HEK293 (cell line): Measurements from ENCODE around the gene AKT1.

Source experiments
- CTCF ChIA-PET: fragments of 350-600 bp; formaldehyde crosslinking; extraction: SDS; loops from one replicate; lab custom pipeline; 2021; ENCODE audit warnings: antibody characterized with exemption; lab: Yijun Ruan, JAX
- POLR2A ChIA-PET: fragments of 300-600 bp; formaldehyde crosslinking; extraction: SDS; loops from one replicate; lab custom pipeline; 2020; ENCODE audit warnings: antibody characterized with exemption, inconsistent platforms; lab: Yijun Ruan, JAX
- H3K27ac ChIP-seq: fragments of 200-500 bp; sonication (Bioruptor generic); 2 replicates; pipeline ENCODE4 v1.5.1; 2014; ENCODE audit warnings: low read depth, low read length, control low read depth, inconsistent platforms; ENCODE audit errors: extremely low read depth
- H3K36me3 ChIP-seq, 2 experiments: fragments of 200-500 bp in 1 of 2; sonication (Bioruptor generic) in 1 of 2; 1 replicate in 1 of 2; 2 replicates in 1 of 2; pipeline ENCODE4 v1.5.1; 2014 to 2017; ENCODE audit warnings: inconsistent platforms in 2 of 2, low read length in 2 of 2; ENCODE audit not compliant: control insufficient read depth in 2 of 2, insufficient read depth in 1 of 2
- H3K4me1 ChIP-seq: fragments of 200-500 bp; sonication (Bioruptor generic); 2 replicates; pipeline ENCODE4 v1.5.1; 2014; ENCODE audit warnings: mild to moderate bottlenecking, low read length, inconsistent platforms; ENCODE audit not compliant: control insufficient read depth, insufficient read depth
- H3K4me3 ChIP-seq: 2 replicates; pipeline ENCODE4 v1.5.1; 2011; ENCODE audit warnings: low read depth, mild to moderate bottlenecking, control low read depth, low read length, moderate library complexity
- H3K9me3 ChIP-seq: fragments of 200-500 bp; sonication (Bioruptor generic); 2 replicates; pipeline ENCODE4 v1.5.1; 2014; ENCODE audit warnings: low read depth, low read length, inconsistent platforms; ENCODE audit not compliant: control insufficient read depth, insufficient read depth
- BCL11A ChIP-seq: fragments of 450-650 bp; formaldehyde crosslinking; IDR thresholded peaks from 2 replicates; pipeline ENCODE4 v1.5.1; 2016; ENCODE audit warnings: low read depth, missing biosample characterization, missing genetic modification characterization
- FEZF1 ChIP-seq: fragments of 450-650 bp; formaldehyde crosslinking; IDR thresholded peaks from 2 replicates; pipeline ENCODE4 v1.5.1; 2016; ENCODE audit warnings: missing biosample characterization, missing genetic modification characterization
- GLIS2 ChIP-seq: fragments of 450-650 bp; formaldehyde crosslinking; IDR thresholded peaks from 2 replicates; pipeline ENCODE4 v1.5.1; 2016; ENCODE audit warnings: missing biosample characterization, missing genetic modification characterization
- HIC1 ChIP-seq: fragments of 450-650 bp; formaldehyde crosslinking; IDR thresholded peaks from 2 replicates; pipeline ENCODE4 v1.5.1; 2016; ENCODE audit warnings: missing biosample characterization, missing genetic modification characterization
- PATZ1 ChIP-seq: fragments of 450-650 bp; formaldehyde crosslinking; IDR thresholded peaks from 2 replicates; pipeline ENCODE4 v1.5.1; 2016; ENCODE audit warnings: missing biosample characterization, missing genetic modification characterization
- PBX3 ChIP-seq: sonication (generic); formaldehyde crosslinking; IDR thresholded peaks from 2 replicates; pipeline ENCODE4 v1.8.1; 2022; ENCODE audit warnings: mild to moderate bottlenecking, moderate library complexity, missing genetic modification reagents
- PRDM10 ChIP-seq: fragments of 450-650 bp; formaldehyde crosslinking; IDR thresholded peaks from 2 replicates; pipeline ENCODE4 v1.5.1; 2016; ENCODE audit warnings: missing biosample characterization, missing genetic modification characterization
- PRDM6 ChIP-seq: fragments of 450-650 bp; formaldehyde crosslinking; IDR thresholded peaks from 2 replicates; pipeline ENCODE4 v1.5.1; 2017; ENCODE audit warnings: missing biosample characterization, missing genetic modification characterization
- SP2 ChIP-seq: fragments of 450-650 bp; formaldehyde crosslinking; IDR thresholded peaks from 2 replicates; pipeline ENCODE4 v1.5.1; 2016; ENCODE audit warnings: missing biosample characterization, missing genetic modification characterization
- SP3 ChIP-seq: fragments of 450-650 bp; formaldehyde crosslinking; IDR thresholded peaks from 2 replicates; pipeline ENCODE4 v1.5.1; 2016; ENCODE audit warnings: missing biosample characterization, missing genetic modification characterization
- ZBTB21 ChIP-seq: fragments of 450-650 bp; formaldehyde crosslinking; IDR thresholded peaks from 2 replicates; pipeline ENCODE4 v1.5.1; 2017; ENCODE audit warnings: missing biosample characterization, missing genetic modification characterization
- ZFHX2 ChIP-seq: fragments of 450-650 bp; formaldehyde crosslinking; conservative IDR thresholded peaks from 2 replicates; pipeline ENCODE4 v1.5.1; 2016; ENCODE audit warnings: missing biosample characterization, missing genetic modification characterization
- ZNF362 ChIP-seq: fragments of 450-650 bp; formaldehyde crosslinking; IDR thresholded peaks from 2 replicates; pipeline ENCODE4 v1.5.1; 2016; ENCODE audit warnings: missing biosample characterization, missing genetic modification characterization
- ZNF391 ChIP-seq: fragments of 450-650 bp; formaldehyde crosslinking; IDR thresholded peaks from 2 replicates; pipeline ENCODE4 v1.5.1; 2016; ENCODE audit warnings: low read depth, missing biosample characterization, missing genetic modification characterization, borderline replicate concordance
- ZNF514 ChIP-seq: fragments of 450-650 bp; formaldehyde crosslinking; IDR thresholded peaks from 2 replicates; pipeline ENCODE4 v1.5.1; 2016; ENCODE audit warnings: missing biosample characterization, missing genetic modification characterization
- ZNF645 ChIP-seq: fragments of 450-650 bp; formaldehyde crosslinking; IDR thresholded peaks from 2 replicates; pipeline ENCODE4; 2016; ENCODE audit warnings: missing biosample characterization, missing genetic modification characterization
- ZNF791 ChIP-seq: fragments of 450-650 bp; formaldehyde crosslinking; IDR thresholded peaks from 2 replicates; pipeline ENCODE4 v1.5.1; 2016; ENCODE audit warnings: missing biosample characterization, missing genetic modification characterization

Gene AKT1

GRCh38 chr14:104724981-104725771, 70.4 kb downstream of the AKT1 start (continued):
- TF ChIP-seq HIC1 (tag by site-specific recombination) (peak; percentile 56; the same call in 1 of the 2 replicates), ZNF791 (tag by site-specific recombination) (no peak), PATZ1 (tag by site-specific recombination) (peak; percentile 70; the same call in 1 of the 2 replicates), BCL11A (tag by site-specific recombination) (peak; percentile 27; the same call in 1 of the 2 replicates)

- CTCF ChIA-PET = interaction anchor here (0.5 to 2.2 kb wide), 7 partner anchors 12 to 954 kb away, joined by 3 to 7 read pairs (median 3); partner anchors contain the start of gene SIVA1
- TF ChIP-seq FEZF1 (no peak), ZNF645 (tag by site-specific recombination) (no peak), ZNF362 (tag by site-specific recombination) (no peak), SP2 (tag by site-specific recombination) (peak; percentile 16), GLIS2 (tag by site-specific recombination) (peak; percentile 92), PBX3 (no peak), PATZ1 (tag by site-specific recombination) (peak; percentile 47), ZNF391 (tag by site-specific recombination) (no peak), PRDM10 (tag by site-specific recombination) (no peak), SP3 (no peak), ZBTB21 (tag by site-specific recombination) (no peak), PRDM6 (tag by site-specific recombination) (no peak), ZNF514 (tag by site-specific recombination) (no peak), ZFHX2 (tag by site-specific recombination) (peak; percentile 99)
These were observed 71.1 kb downstream of the AKT1 start for GRCh38 chr14:104724407-104724980.

More at GRCh38 chr14:104724407-104724980, 71.1 kb downstream of the AKT1 start:
- peak overlapping the region; percentile 46 for H3K4me3 ChIP-seq
- no peaks in the 10 kb centered on the region for H3K36me3 ChIP-seq
- no peaks in the 10 kb centered on the region; the same call in 1 of the 2 replicates for H3K4me1 ChIP-seq
- no peaks in the 10 kb centered on the region for H3K9me3 ChIP-seq
- no peak overlapping the region for H3K27ac ChIP-seq
- POLR2A ChIA-PET = interaction anchor here (0.6 kb wide), 1 partner anchor 499 kb away, joined by 4 read pairs; no protein-coding TSS in a partner anchor
